GDM1 (cell line): ENCODE results near the gene DIAPH3.

ENCODE experiments used
- DNase-seq: peaks from one replicate; lab custom pipeline; 2025; lab: John Stamatoyannopoulos, UW

Gene DIAPH3

GRCh38 chr13:59863621-59864020, 300.1 kb downstream of the DIAPH3 start:
- no peak for DNase-seq

DNA sequence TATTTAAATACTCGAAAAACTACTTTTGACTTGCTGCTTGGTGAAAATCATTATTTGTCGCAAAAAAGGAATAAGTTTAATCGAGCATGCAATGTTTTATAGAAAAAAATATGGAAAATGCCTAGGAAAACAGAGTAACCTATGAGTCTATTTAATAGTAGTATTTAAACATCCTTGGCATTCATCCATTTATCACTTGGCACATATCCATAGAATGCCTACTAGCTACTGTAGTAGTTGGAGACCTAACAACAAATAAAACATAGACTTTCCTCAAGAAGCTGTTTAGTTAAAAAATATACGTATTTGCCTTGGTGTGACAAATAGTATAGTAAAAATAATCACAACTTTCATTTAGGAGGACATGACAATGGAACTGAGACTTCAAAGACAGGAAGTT, 302.1 kb downstream of the DIAPH3 start:
- DNase-seq, result no peak

DNA sequence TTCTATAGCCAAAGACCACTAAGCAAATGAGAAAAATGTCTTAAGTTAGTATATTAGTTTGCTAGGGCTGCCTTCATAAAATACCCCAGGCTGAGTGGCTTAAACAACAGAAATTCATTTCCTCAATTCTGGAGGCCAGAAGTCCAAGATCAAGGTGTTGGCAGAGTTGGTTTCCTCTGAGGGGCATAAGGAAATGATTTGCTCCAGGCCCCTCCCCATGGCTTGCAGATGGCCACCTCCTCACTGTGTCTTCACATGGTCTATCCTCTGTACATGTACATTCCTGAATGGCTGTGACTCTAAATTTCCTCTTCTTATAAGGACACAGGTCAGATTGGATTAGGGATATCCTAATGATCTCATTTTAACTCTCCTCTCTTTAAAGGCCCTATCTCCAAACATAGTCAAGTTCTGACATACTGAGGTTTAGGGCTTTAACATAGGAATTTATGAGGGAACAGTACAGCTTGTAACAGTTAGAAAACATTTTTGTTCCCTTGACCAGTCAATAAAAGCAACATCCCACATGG, 307.4 kb downstream of the DIAPH3 start:
- no peak for DNase-seq

- no peak for DNase-seq
Observed at GRCh38 chr13:59846845-59847620, 316.7 kb downstream of the DIAPH3 start.

DNA sequence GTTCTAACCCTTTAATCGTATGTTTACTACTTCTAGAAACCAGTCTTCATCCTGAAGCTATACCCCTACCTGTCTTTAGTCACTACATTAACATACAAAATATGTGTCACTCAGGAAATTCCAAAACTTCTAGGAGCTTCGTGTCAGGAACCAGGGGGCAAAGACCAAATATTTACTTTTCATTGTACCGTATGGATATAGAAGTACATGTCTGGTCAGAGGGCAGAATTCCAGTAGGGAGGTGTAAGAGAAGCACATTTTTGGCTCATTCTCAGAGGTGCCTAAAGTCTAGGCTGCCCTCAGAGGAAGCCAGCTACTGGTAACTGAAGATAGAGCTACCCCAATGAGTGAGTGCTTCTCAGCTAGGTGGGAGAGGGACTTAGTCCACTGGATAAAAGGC, 320.7 kb downstream of the DIAPH3 start:
- no peak for DNase-seq

DNA sequence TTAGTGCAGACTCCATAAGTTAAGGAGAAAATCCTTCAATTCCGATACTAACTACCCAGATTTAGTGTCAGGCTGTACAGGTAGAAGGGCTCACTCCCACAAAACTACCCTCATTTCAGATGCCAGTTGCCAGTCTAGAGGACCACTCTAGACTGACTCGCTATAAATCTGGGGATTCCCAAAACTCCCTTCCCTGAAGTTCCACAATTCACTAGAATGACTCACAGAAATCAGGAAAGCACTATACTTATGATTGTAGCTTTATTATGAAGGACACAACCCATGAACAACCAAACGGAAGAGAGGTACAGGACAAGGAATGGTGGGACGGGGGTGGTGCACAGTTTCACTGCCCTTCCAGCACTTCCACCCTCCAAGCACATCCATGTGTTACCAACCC, 321.2 kb downstream of the DIAPH3 start:
- DNase-seq, result no peak

DNA sequence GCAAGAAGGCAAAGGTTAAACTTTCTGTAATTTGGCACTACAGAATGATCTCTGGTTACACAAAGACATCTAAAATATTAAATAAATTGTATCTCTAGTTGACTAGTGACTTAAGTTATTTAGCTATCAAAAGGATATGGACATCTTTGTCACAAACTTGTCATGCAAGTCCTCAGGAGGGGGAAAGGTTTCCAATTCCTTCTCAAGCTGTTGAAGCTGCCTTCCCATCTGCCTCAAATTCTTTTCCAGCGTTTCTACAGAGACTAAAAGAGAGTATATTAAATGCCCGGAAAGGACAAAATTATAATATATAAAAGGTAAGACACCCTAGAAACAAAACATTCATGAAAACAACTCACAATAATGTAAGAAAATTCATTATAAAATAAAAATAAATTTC, 324.5 kb downstream of the DIAPH3 start:
- DNase-seq, result no peak

GRCh38 chr13:59837101-59837500, 326.6 kb downstream of the DIAPH3 start:
- no peak for DNase-seq

GRCh38 chr13:59835569-59835968, 328.2 kb downstream of the DIAPH3 start:
- no peak for DNase-seq

DNA sequence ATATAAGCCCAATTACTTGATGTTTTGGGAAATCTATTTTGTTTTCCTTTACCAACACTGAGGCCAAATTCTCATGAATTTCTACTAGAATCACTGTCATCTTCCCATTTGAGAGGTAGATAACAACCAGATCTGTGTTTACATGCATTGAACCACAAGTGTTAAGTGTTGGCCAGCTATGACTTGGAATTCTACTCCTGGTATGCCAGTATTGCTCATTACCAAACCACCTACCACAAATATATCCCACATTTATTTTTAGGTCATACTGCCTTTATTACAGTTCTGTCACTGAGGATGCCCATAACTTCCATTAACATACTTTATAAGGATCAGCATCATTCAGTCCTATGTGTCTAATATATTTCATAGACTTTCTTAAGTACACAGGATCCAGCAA, 328.9 kb downstream of the DIAPH3 start:
- no peak for DNase-seq

- no peak for DNase-seq
Observed at GRCh38 chr13:59829690-59830089, 334.0 kb downstream of the DIAPH3 start.

DNA sequence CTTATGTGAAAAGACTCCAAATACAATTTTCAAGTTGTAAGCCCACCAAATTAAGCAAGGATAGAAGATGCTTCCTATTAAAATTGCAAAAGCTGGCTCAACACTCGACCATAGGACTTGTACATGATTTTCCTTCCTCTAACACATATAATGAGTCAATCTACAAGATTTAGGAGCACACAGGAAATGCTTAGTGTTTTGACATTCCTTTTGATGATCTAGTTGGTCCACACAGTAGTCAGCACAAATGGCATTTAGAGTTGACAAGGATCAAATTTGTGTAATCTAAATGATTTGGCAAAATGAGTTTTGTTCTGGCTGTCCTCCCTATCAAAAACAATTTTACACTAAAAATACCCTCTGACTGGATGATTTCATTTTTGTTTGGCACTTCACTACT, 340.2 kb downstream of the DIAPH3 start:
- DNase-seq, result no peak

GRCh38 chr13:59809564-59809963, 354.2 kb downstream of the DIAPH3 start:
- DNase-seq, result no peak

DNA sequence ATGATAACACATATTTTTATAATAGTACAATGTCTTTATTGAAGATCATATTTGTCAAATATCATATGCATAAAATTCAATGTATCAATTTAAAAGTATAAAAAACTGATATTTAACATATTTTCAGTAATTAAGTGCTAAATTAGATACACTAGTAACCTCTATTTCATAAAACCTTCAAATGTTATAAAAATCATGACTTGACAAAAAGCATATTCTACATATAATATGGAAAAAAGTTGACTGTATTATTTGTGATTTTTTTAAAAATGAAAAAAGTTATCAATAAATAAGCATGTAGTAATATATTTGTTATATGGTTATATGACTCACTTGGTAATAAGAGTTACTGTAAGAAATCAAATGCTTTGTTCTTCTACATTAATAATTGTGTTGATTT, 356.9 kb downstream of the DIAPH3 start:
- no peak for DNase-seq

GRCh38 chr13:59801107-59801880, 362.4 kb downstream of the DIAPH3 start:
- DNase-seq, result no peak

GRCh38 chr13:59793107-59793506, 370.6 kb downstream of the DIAPH3 start:
- no peak for DNase-seq

DNA sequence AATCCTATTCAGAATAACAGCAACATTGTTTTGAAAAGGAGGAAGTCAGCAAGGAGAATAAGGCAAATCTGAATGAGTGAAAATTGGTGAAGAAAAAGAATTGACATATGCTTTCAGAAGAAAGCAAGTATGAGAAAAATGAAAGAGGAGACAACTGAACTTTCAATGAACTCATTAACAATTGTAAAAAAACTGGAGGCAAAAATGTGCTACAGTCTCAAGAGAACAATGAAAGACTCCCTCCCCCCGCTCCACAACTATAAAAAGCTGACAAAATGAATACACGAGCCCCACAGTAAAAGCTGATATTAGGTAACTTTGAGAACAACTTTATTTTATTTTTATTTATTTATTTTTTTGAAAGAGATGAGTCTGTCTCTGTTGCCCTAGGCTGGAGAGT, 373.1 kb downstream of the DIAPH3 start:
- DNase-seq, result no peak

GRCh38 chr13:59789558-59789957, 374.2 kb downstream of the DIAPH3 start:
- no peak for DNase-seq

GRCh38 chr13:59787679-59788078, 376.0 kb downstream of the DIAPH3 start:
- no peak for DNase-seq

DNA sequence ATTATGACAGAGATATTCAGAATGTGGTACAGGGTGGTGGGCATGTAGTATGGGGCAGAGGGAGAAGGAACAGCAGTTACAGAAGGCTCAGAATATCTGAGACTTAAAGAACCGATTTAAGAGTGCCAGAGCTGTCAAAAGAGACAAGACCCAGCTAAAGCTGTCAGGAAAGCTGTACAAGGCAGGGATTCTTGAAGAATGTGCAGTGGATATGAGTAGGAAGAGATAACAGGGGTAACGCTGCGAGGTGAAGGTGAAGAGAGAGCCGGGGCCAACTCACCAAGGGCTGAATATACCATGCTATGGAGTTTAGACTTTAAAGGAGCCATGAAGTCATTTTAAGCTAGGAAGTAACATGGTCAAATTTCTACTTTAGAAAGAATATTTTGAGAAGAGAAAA, 381.0 kb downstream of the DIAPH3 start:
- DNase-seq, result no peak

DNA sequence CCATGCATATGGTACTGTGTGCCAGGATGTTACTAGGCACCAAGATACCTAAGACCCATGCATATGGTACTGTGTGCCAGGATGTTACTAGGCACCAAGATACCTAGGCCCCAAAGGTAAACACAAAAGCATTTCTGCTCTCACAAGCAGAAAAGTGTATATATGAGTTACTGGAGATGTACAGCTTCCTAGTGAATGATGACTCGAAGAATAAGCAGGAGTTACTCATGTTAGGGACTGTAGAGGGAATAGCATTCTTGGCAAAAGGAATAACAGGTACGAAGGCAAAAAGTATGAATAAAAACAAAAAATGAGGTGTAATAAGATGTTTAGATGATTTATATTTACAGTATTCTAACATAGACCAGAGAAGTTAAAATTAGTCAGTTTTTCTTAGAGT, 383.7 kb downstream of the DIAPH3 start:
- DNase-seq, result no peak

DNA sequence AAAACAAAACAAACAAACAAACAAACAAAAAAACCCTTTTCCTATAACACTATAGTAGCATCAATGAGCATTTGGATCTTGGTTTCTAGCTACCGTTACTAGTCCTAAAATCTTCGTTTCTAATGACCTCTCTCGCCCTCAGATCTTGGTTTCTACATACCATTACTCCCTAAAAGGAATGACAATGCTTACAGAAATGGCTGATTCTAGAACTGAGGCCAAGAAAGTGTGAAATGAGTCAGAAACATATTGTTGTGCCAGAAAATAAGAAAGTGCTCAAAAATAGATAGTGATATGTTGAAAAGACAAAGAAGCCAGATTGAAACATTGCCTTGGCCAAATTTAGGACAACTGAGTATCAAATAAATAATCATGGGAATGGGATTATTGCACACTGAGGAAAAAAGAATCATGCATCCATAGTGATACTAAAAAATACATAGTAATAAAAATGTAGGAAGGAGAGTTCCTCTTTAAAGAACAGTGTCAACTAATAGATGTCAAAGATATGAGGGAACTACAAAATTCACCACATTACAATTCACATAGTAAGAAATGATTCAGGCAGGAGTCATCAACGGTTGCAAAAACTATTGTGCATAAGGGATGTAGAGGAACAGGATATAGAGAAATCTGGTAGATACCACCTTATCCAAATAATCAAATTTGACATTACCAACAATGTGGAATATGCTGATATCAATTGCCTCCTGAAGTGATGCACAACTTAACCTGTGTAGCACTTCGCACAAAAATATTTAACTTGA, 386.6 kb downstream of the DIAPH3 start:
- no peak for DNase-seq
